Esophagus muscularis mucosa (tissue), 4 donors: ENCODE data around the gene PTPRQ.

Experiments
- EP300 ChIP-seq: sonication (generic); formaldehyde crosslinking; IDR thresholded peaks from one replicate; pipeline ENCODE4 v1.6.1; 2017; ENCODE audit warnings: antibody characterized with exemption
- POLR2AphosphoS5 ChIP-seq, 2 donors: sonication (generic); formaldehyde crosslinking; IDR thresholded peaks; one replicate each; pipeline ENCODE4 v1.6.1; 2017; ENCODE audit warnings: antibody characterized with exemption in 2 of 2
- TF ChIP-seq, protein P1 (sequence below), 3 experiments: fragments of 200-600 bp in 2 of 3; fragments of 450-650 bp in 1 of 3; sonication (generic) in 2 of 3; IDR thresholded peaks; one replicate each; pipeline ENCODE4 v1.5.1; 2017 to 2019; ENCODE audit warnings: antibody characterized with exemption in 3 of 3, mild to moderate bottlenecking in 2 of 3, moderate library complexity in 1 of 3

DNA sequence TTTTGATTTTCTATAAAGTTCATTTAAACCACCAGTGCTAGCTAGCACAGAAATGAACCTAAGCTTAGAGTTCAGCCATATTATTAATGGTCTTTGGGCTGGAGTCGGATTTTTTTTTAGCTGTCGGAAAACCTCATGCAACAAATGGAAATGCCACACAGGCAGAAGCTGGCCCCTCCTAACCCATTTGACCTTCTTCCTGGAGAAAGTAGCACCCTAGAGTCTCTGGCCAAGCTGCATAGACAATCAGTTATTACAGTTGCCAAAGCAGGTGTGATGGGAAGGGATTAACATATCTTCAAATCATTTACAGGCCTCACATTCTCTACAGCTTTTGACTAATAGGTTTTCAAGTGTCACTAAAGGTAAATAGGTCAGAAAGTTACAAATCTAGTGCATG is 49.4 kb downstream of the PTPRQ start:
- TF ChIP-seq, protein P1, sequence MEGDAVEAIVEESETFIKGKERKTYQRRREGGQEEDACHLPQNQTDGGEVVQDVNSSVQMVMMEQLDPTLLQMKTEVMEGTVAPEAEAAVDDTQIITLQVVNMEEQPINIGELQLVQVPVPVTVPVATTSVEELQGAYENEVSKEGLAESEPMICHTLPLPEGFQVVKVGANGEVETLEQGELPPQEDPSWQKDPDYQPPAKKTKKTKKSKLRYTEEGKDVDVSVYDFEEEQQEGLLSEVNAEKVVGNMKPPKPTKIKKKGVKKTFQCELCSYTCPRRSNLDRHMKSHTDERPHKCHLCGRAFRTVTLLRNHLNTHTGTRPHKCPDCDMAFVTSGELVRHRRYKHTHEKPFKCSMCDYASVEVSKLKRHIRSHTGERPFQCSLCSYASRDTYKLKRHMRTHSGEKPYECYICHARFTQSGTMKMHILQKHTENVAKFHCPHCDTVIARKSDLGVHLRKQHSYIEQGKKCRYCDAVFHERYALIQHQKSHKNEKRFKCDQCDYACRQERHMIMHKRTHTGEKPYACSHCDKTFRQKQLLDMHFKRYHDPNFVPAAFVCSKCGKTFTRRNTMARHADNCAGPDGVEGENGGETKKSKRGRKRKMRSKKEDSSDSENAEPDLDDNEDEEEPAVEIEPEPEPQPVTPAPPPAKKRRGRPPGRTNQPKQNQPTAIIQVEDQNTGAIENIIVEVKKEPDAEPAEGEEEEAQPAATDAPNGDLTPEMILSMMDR (IDR thresholded peaks at IDR 0.05), result no peak
- TF ChIP-seq POLR2AphosphoS5 (IDR thresholded peaks at IDR 0.05) (no peak), EP300 (no peak)
